Measurements from ENCODE around the gene TRMT44. TPM values are rescaled to one million over a fixed set of nuclear protein-coding genes. Genes with fewer than 3 reads are reported as not detected.

TRMT44 gene
- total and polyA plus RNA-seq, 2 of the 13 experiments (the other 11 are each of a cell fraction or from before 2014, with no cell fraction given), result 5.8 to 8.6 TPM

DNA sequence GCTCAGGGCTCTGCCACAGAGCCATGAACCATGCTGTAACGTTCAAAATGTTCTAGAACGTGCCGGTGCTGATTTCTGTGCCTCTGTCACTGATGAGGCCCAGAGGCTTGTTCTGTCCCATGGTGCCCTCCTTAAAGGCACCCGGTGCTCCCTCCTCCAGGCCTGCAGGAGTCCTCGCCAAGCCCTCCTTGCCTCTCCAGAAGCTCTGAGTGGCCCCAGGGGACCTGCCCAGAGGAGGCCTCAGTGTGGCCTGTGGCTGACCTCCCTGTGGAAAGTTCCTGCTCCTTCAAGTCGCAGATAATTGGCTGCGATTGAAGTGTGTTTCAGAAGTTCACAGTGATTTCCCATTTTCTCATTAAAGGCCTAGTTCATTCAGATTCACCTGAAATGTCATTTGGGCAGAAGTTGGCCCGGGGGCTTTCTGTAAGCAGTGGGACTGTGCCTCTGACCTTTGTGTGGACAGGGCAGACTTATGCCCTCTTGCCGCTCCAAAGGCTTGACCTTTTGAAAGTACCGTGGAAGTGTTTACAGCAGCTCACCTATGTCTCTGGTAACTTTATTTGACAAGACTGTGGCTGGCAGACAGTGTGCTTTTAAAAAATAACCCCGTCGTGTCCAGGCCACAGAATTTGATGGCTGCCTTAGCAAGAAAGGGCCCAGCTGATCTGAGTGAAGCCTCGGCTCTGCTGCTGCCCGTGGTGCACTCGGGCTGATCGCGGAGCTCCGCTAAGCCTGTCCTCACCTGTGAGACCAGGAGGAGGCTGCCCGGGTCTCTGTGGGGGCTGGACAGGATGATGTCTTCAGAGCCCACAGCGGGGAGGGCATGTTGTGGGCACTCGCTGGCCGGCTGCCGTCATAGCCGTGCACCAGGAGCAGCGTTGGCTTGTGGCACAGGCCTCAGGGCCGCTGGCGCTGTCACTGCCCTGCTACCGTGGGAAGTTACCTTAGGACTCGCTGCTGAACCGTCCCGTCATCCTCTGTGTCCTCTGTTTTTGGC, 25.3 kb downstream of the TRMT44 start:
- ATAC-seq (no peak), FAIRE-seq (no peak), DNase-seq (ENCODE audit: low spot score) (no peak)
- no peak overlapping the region for H3K4me2 ChIP-seq (ENCODE audit: low read depth, low read length)
- H3K27me3 ChIP-seq (ENCODE audit: control insufficient read depth in 1 of 2, insufficient read depth in 2 of 2, low read length in 2 of 2), result no peaks in the 10 kb centered on the region
- BruUV-seq (replicated peaks), result no TSS peak
- TF ChIP-seq, protein P1, sequence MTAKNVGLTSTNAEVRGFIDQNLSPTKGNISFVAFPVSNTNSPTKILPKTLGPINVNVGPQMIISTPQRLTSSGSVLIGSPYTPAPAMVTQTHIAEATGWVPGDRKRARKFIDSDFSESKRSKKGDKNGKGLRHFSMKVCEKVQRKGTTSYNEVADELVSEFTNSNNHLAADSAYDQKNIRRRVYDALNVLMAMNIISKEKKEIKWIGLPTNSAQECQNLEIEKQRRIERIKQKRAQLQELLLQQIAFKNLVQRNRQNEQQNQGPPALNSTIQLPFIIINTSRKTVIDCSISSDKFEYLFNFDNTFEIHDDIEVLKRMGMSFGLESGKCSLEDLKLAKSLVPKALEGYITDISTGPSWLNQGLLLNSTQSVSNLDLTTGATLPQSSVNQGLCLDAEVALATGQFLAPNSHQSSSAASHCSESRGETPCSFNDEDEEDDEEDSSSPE (CRISPR knock-in tag; IDR thresholded peaks at IDR 0.05), result no peak
- TF ChIP-seq ZNF768 (CRISPR knock-in tag; IDR thresholded peaks at IDR 0.05), result no peak
- TF ChIP-seq ZNF747 (CRISPR knock-in tag; IDR thresholded peaks at IDR 0.05; ENCODE audit: borderline replicate concordance), result no peak
- TF ChIP-seq AKAP8 (CRISPR knock-in tag; IDR thresholded peaks at IDR 0.05), result no peak
- TF ChIP-seq FOXK2 (IDR thresholded peaks at IDR 0.05), result no peak
- no peak for TF ChIP-seq ZNF891 (CRISPR knock-in tag; IDR thresholded peaks at IDR 0.05)
- no peak for TF ChIP-seq SIX4 (CRISPR knock-in tag; IDR thresholded peaks at IDR 0.05)
- TF ChIP-seq FOXA1 (IDR thresholded peaks at IDR 0.05), result no peak
- TF ChIP-seq FOXA1 (CRISPR knock-in tag; IDR thresholded peaks at IDR 0.05), result no peak
- WGBS (ENCODE audit: low lambda C conversion rate), result 96% methylated on average over 12 of the region's 31 CpGs
- no peak overlapping the region for H2AFZ ChIP-seq (ENCODE audit: low read length)
- H3K4me3 ChIP-seq (replicated peaks in 1 of 3; ENCODE audit: insufficient read depth in 1 of 3, low read depth in 2 of 3, low read length in 3 of 3), result no peak overlapping the region
- no peak overlapping the region for H3K27ac ChIP-seq (ENCODE audit: extremely low read length, insufficient read depth, low read length)
- CTCF ChIA-PET (ENCODE audit: low intra/inter-chr PET ratio, low total read pairs), result no interaction called here
- H3K79me2 ChIP-seq (ENCODE audit: insufficient read depth, low read length), result no peaks in the 10 kb centered on the region
- in situ Hi-C loops (cut with HindIII; ENCODE audit: extremely low pct_ligation_motif_present, low pct_unique_long_range_greater_than_20kb) (no loop called here), intact Hi-C loops (cut with micrococcal nuclease; ENCODE audit: unreplicated experiment) (no loop called here)
- peaks cover 19 to 50% of the 10 kb centered on the region in 2 experiments for H3K36me3 ChIP-seq (replicated peaks in 1 of 2; ENCODE audit: control insufficient read depth in 1 of 2, insufficient read depth in 2 of 2, low read length in 2 of 2)
- no peaks in the 10 kb centered on the region for H4K20me1 ChIP-seq (ENCODE audit: insufficient read depth, low read length)
- no peaks in the 10 kb centered on the region for H3K9me3 ChIP-seq (ENCODE audit: low read length)
- 0 out of 2 replicates have a peak, but pooled peaks cover under 1% of the 10 kb centered on the region for H3K4me1 ChIP-seq (ENCODE audit: insufficient read depth, low read length)
- no peak overlapping the region for H3K9ac ChIP-seq (ENCODE audit: insufficient read depth, low read depth, low read length)
- POLR2A ChIA-PET, result no interaction called here
